ENCODE data around the gene KAZN.

DNA sequence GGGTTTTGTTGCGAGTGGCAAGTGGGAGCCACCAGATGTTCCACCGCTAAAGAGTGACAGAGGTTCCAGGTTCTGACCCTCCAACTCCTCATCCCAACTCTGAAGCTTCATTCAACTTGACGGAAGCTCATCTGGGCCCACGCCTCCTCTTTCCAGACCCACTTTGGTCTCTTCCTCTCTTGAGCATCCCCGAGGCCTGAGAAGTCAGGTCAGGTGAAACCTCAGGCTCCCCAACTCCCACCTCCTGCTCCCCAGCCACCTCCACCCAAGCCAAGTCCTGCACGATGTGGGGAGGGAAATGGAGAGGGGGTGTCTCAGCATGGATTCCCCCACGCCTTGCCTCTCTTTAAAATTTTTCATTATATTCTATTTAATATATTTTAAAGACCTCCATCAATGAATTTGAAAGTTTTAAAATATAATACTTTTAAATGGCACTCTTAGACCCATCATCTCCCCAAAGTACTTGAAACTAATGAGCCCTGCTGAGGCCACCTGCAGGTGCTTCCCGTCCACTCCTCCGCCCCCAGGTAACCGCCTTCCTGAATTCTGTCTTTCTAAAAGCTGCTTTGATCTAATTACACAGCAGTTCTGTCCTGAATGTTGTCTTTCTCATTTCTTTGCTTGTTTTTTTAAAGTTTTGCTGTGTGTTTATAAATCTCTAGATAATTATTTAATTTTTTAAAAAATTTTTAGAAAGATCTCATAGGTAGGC is 238.1 kb downstream of the KAZN start:
- no peak for TF ChIP-seq POLR2AphosphoS5 (IDR thresholded peaks at IDR 0.05; ENCODE audit: low read depth, low read length)
- TF ChIP-seq, protein P1, sequence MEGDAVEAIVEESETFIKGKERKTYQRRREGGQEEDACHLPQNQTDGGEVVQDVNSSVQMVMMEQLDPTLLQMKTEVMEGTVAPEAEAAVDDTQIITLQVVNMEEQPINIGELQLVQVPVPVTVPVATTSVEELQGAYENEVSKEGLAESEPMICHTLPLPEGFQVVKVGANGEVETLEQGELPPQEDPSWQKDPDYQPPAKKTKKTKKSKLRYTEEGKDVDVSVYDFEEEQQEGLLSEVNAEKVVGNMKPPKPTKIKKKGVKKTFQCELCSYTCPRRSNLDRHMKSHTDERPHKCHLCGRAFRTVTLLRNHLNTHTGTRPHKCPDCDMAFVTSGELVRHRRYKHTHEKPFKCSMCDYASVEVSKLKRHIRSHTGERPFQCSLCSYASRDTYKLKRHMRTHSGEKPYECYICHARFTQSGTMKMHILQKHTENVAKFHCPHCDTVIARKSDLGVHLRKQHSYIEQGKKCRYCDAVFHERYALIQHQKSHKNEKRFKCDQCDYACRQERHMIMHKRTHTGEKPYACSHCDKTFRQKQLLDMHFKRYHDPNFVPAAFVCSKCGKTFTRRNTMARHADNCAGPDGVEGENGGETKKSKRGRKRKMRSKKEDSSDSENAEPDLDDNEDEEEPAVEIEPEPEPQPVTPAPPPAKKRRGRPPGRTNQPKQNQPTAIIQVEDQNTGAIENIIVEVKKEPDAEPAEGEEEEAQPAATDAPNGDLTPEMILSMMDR (IDR thresholded peaks at IDR 0.05) = no peak
